HPDE6-E6E7 (cell line): Measurements from ENCODE around the gene GRIN2C.

ENCODE experiments used
- DNase-seq: peaks from one replicate; pipeline ENCODE4 v3.0.0; 2011; ENCODE audit warnings: missing footprints; ENCODE audit errors: extremely low spot score

The GRIN2C gene

DNA sequence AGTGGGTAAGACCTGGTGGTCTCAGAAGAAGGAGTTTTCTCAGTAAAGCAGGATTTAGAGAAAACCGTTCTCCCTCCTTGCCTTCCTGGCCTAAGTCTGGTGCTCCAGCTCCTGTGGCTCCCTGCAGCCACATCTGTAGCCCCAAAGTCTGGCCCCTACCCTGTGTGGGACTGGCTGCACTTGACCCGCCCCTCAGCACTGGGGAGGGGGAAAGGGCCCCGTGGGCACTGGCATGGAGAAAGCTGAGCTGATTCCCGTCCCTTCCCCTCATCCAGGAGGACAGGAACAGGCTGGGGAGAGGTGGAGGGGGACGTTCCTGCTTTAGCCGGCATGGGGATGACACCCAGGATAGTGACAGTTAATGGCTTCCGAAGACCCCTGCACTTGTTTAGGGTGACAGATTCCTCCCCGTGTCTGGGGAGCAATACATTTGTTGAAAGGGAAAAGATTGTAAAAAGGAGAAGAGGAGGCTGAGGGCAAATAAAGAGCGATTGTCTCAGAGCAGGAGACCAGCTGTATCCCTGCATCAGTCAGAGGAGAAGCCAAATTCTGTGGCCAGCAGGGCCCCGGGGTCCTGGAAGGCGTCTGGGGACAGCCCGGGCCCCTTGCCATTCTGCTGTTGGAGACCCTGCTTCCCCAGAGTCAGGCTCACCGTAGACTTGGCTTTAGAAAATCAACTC, 37.9 kb downstream of the GRIN2C start:
- DNase-seq = no peak

- DNase-seq = no peak
Observed at GRCh38 chr17:74819801-74820436, 39.8 kb downstream of the GRIN2C start.

DNA sequence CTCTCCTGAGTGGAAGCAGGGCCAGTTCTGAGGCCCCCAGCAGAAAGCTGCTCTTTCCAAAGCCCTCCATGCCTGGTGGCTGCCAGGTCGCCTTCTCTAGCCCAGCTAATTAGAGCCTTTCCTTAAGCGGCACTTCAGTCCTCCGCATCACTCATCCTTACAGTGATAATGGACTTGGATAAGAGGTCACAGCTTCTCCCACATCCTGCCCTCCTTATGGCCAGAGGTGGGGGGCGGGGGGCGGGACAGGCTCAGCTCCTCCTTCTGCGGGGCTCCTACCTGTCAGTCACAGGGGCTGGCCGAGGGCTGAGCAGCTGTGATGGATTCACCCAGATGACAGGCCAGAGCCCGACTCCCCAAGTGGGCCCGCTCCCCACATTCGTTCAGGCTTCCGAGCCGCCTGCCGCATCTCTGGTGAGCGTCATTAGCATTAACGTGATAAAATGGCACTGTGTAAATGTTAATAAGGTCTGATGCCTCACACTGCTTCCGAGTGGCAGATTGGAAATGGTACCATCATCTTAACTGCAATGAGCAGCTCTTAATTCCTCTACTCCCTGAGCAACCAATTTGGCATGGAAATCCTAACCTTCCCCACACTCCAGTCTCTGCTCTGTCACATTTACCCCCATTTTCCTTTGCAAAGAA, 41.3 kb downstream of the GRIN2C start:
- DNase-seq = no peak

GRCh38 chr17:74816905-74817620, 42.6 kb downstream of the GRIN2C start:
- no peak for DNase-seq

DNA sequence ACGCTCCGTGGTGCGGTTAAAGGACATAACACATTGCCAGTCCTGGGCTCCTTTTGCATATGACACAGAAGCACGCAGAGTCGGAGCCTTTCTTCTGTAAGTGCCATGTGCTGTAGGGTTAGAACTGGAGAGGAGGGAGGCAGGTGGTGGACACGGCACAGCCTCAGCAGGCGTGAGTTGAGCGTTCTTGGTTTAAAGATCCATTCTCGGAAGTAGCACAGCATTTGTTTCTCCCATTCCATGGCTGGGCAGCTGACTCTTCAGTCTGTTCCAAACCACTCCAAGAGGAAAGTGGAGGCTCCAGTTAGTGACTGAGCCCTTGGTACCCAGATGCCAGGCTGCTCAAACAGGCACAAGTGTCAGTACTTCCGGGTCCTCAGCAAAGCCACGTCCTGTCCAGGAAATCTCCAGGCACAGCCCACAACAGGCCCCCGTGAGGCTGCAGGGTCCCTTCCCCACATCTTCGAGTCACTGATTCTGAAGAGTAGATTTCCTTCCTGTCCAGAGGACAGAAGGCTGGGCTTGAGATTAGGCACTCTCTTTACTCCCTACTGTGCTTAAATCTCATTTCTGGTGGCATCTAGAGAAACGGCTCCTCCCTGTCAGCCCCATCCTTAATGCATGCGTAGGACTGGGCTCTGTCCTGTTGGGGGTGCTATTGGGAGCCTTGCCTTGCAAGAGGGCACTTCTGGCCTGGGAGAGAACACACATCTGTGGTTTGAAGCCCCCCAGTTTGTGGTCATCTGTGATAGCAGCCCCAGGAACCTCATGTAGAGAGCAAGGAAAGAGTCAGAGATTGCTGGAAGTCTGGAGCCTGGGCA, 43.9 kb downstream of the GRIN2C start:
- DNase-seq = no peak

DNA sequence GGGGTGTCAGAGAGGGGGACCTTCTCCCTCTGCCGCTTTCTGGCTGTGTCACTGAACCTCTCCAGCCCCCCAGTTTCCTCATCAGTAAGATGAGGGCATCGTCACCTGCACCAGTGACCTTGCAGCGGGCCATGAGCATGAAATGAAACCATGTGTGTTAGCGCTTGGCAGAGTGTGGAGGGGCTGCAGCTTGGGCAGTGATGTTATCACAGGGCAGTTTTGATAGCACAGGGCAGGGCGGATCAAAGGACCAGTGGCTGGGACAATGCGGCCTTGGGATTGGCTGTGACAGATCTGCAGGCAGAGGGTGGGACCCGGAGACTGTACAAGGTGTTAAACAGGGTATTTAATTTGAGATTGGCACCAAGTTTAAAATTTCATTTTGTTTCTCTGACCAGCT, 44.6 kb downstream of the GRIN2C start:
- no peak for DNase-seq

DNA sequence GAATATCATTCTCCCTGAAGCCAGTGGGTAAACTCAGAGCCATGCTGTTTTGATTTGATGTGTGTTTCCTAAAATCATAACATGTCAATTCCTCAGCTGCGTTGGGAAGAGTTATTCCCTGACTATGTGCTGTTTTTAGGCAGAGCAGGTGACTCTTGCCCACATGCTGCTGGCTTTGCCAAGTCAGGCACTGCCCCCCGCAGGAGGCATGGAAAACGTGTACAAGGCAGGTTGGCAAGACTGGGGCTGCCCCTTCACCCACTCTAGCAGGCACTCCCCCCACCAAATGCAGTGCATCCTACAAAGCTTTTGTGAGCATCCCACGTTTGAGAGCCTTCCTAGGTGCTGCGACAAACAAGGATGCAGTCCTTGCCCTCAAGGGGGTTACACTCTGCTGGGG, 45.2 kb downstream of the GRIN2C start:
- DNase-seq = no peak

DNA sequence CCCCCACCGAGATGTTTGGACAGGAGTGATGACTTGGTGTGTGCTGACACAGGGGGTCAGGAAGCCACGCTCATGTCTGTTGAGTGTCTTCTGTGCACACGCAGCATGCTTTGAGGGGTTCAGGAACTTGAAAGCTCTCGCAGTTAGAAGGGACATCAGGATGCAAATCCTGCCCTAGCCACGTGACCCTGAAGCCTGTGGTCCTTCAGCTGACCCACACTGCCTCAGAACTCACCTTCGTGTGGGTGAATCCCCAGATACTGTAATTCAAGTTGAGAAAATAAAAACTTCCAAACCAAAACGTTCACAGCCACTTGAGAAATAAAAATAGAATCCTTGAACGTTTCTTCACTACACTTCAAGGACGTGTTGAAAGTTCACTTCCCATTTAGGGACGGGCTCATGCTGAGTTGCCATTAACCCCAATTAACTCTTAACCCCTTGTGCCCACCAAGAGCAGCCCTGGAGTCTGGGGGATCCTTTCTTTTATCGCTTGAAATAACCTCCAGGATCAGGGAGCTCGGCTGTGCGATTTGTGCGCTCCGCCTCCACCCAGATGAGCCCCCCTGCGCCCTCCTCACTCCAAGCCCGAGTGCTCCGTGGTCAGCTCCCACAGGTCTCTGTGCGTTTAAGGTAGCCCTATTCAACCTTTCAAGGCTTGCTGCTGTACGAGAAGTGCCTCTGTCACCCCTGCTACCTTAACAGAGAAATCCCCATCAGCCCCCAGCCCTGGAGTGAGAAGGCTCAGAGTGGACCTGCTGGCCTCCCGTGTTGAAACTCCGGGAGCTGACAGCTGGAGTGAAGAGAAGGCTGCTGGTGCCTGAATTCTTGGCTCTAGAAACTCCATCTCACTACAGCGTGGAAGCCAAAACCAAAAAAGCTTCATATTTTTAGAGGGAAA, 47.3 kb downstream of the GRIN2C start:
- no peak for DNase-seq

DNA sequence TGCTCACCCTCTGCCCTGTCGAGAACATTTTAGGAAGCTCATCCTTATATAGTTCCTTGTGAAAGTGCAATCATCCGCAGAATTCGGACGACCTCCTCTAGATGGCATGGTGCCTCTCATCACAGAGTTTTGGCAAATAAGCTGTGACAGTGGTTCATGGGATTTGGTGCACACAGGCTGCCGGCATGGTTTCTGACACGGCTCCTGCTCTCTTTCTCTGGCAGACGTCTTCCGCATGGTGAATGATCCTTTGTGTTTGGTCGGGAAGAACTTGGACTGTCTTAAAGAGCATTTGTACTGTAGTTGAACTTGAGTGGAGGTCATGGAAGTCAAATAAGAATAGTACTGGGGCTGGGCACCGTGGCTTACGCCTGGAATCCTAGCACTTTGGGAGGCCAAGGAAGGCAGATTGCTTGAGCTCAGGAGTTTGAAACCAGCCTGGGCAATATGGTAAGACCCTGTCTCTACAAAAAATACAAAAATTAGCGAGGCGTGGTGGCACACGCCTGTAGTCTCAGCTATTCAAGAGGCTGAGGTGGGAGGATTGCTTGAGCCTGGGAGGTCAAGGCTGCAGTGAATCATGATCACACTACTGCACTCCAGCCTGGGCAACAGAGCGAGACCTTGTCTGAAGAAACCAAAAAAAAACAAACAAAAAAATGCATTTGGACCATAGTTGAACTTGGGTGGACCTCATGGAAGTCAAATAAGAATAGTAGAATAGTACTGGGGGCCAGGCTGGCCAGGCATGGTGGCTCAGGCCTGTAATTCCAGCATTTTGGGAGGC, 48.8 kb downstream of the GRIN2C start:
- DNase-seq = no peak

DNA sequence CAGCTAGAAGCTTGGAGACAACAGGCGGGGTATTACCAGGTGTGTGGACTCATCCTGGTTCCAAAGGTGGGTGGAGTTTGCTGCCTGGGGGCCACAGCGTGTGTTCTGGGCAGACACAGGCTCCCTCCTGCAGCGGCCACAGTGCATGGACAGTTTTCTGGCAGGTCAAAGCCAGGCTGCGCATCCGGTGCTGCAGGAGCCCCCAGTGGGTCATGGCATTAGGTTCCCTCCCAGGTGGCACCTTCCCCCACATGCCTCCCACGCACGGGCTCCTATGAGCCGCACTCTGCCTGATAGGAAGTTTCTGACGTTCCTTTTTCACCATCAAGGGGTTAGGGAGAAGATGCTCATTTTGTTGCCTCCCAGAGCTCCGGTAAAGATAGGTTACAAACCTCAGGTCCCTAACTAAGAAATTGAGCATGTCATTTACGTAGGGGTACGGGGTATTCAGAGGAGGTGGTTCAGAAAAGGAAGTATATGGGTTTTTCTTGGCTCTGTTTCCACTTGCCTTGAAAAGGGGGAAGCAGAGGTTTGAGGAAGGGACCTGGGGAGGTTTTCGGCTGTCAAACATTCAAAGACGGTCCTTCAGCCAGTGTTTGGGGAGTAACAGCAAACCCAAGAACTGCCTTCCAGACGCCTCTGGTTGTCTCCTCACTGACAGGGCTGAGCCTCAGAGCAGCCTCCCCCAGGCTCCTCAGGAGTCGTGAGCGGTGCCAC, 50.8 kb downstream of the GRIN2C start:
- no peak for DNase-seq

- DNase-seq = no peak
Observed at GRCh38 chr17:74807925-74808324, 51.8 kb downstream of the GRIN2C start.

DNA sequence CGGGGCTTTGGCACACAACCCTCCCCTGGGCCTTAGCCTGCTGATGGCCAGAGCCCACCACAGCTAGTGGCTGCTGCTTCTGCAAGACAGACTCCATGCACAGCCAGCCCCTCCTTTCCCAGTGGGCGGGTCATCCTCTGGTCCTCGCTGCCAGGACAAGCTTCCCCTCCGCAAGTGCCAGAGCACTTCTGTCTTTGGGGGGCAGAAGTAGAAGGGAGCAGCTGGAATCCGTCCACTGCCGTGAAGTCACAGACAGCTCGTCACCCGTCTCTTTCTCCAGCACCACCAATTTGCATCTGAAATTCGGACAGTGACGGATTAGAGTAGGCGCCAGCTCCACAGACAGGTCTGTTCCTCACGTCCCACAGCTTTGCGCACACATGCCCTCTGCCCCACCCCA, 52.2 kb downstream of the GRIN2C start:
- DNase-seq = no peak

DNA sequence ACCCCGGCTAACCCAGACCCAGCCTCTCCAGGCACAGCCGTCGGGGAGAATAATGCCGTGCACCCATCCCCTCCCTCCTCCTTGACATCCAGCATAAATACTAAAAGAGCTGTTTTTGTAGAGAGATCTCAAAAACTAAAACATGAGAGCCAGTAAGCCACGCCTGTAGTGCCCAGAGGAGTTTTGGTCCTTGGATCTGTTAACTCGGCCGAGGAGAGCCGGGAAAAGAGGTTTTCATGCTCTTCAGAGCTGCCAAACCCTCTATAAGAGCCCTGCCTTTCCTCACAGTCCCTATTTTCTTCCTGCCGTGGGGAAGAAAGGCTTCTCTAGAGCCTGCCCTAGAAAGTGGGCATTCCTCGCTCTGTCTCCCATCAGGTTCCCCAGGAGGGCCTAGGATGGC, 53.4 kb downstream of the GRIN2C start:
- DNase-seq = no peak

- DNase-seq = no peak
Observed at GRCh38 chr17:74805591-74805991, 54.1 kb downstream of the GRIN2C start.

DNA sequence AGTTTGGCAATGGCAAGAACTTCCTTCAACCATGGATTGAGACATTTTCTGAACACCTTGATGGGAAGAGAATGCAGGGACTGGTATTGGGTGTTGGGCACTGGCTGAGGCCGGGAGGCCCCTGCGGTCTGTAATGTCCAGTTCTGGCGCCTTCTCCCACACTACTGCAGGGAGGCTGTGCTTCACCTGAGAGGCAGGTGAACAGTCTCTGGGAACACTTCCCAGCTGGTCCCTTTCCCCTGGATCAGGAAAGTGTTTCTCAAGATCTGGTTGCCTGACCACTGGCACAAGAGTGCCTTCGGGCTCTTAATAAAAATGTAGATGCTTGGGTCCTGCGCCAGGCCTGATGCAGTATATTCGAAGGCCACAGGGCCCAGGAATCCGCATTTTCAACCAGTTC, 55.0 kb downstream of the GRIN2C start:
- no peak for DNase-seq

- DNase-seq = no peak
Observed at GRCh38 chr17:74803971-74804370, 55.7 kb downstream of the GRIN2C start.

DNA sequence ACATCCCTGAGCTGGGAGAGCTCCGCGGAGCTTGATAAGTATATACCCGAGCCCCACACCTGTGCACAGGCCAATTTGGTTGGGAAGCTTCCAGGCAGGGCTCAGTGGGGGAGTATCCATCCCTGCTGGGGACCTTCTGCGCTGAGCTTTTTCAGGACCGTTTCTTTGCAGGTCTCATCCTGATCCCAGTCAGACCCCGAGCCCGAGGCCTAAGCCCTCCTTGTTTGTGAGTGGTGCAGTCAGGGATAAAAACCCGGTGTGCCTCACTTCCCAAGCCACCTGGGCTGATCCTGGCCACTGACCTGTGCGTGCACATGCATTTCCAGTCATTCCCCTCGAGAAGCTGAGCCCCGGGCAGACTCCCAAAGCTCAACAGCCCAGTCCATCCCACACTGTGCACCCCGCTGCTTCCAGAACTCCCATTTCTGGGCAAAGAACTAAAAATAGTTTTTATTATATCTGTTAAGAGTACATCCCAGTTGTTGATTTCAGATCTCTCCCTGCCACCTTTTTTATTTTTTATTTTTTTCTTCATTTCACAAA, 56.2 kb downstream of the GRIN2C start:
- no peak for DNase-seq

- DNase-seq = peak; percentile 40
Observed at GRCh38 chr17:74801896-74802295, 57.8 kb downstream of the GRIN2C start.

DNA sequence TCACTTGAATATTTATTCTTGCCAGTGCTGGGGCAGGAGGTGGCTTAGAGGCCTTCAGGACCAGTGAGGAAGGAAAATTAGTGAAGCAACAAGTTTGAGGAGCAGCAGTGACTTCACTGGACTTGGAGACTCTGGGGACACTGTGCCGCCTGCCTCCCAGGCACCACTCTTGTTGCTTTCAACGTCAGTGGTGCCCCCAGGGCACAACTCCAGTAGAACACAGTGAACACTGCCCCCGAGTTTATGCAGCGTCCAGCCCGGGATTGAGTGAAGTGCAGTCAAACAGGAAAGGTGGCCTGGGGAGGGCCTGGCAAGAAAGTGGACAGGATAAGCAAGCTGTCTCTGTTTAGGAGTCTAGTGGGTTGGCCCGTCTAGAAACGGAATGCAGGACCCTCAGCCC, 59.2 kb downstream of the GRIN2C start:
- no peak for DNase-seq
